Endothelial cell of umbilical vein (primary cell): ENCODE data around the gene CLEC18C. TPM values are rescaled to one million over a fixed set of nuclear protein-coding genes. Genes with fewer than 3 reads are reported as not detected.

Source experiments
- BruUV-seq: library from RNA; stranded (reverse); fragments of 400-500 nt; replicated peaks from 2 replicates; lab custom pipeline; 2021; lab: Mats Ljungman, UMichigan
- CTCF ChIA-PET: fragments of 300-600, 350-600 bp; sonication (Branson Sonifier 250); formaldehyde crosslinking; loops from one replicate; lab custom pipeline; 2021; ENCODE audit warnings: antibody characterized with exemption, inconsistent platforms; lab: Charles Lee
- POLR2A ChIA-PET: fragments of 300-600, 350-600 bp; sonication (Branson Sonifier 250); formaldehyde crosslinking; loops from one replicate; lab custom pipeline; 2021; ENCODE audit warnings: antibody characterized with exemption, inconsistent platforms; lab: Charles Lee
- DNase-seq: peaks from one replicate; pipeline ENCODE4 v3.0.0-alpha.2; 2011; ENCODE audit warnings: low read depth, low spot score
- FAIRE-seq: peaks from 2 replicates; lab custom pipeline; 2011; peaks lifted over from hg19 to GRCh38; lab: Jason Lieb, UNC
- H2AFZ ChIP-seq: 2 replicates; pipeline ENCODE4 v1.6.0; 2012; ENCODE audit warnings: low read depth, low read length, control low read depth, inconsistent platforms
- H3K27ac ChIP-seq: 2 replicates; pipeline ENCODE4 v1.5.1; 2011; ENCODE audit warnings: low read depth, mild to moderate bottlenecking, control low read depth, low read length, moderate library complexity; ENCODE audit not compliant: insufficient read depth
- H3K27me3 ChIP-seq, 2 experiments: 2 replicates each; pipeline versions ENCODE4 v1.6.0 to v1.6.1; 2011; ENCODE audit warnings: low read length in 2 of 2, mixed read lengths in 1 of 2; ENCODE audit not compliant: control insufficient read depth in 2 of 2, insufficient read depth in 2 of 2
- H3K36me3 ChIP-seq, 2 experiments: 2 replicates in 1 of 2; 3 replicates in 1 of 2; pipeline ENCODE4 v1.5.1; 2011; ENCODE audit warnings: low read length in 2 of 2, mild to moderate bottlenecking in 1 of 2, moderate library complexity in 1 of 2; ENCODE audit not compliant: control insufficient read depth in 2 of 2, insufficient read depth in 2 of 2; ENCODE audit errors: extremely low read depth in 1 of 2
- H3K4me1 ChIP-seq: 3 replicates; pipeline ENCODE4 v1.5.1; 2011; ENCODE audit warnings: mild to moderate bottlenecking, low read length; ENCODE audit not compliant: control insufficient read depth, insufficient read depth; ENCODE audit errors: extremely low read depth
- H3K4me2 ChIP-seq: 2 replicates; pipeline ENCODE4 v1.6.1; 2011; ENCODE audit warnings: low read length, control low read depth, mixed read lengths; ENCODE audit not compliant: insufficient read depth
- H3K4me3 ChIP-seq, 3 experiments: fragments of 200-600 bp in 1 of 3; sonication (generic), shearing (Covaris generic) in 1 of 3; replicated peaks in 1 of 3; 2 replicates each; pipeline ENCODE4 v1.5.1; 2011 to 2016; ENCODE audit warnings: control low read depth in 3 of 3, low read length in 3 of 3, mild to moderate bottlenecking in 2 of 3, inconsistent platforms in 1 of 3, low read depth in 1 of 3, moderate library complexity in 1 of 3; ENCODE audit not compliant: insufficient read depth in 1 of 3
- H3K79me2 ChIP-seq: 2 replicates; pipeline ENCODE4 v1.6.0; 2012; ENCODE audit warnings: low read length, inconsistent platforms; ENCODE audit not compliant: control insufficient read depth, insufficient read depth
- H3K9ac ChIP-seq: replicated peaks from 2 replicates; pipeline ENCODE3; 2011; ENCODE audit warnings: low read length, control low read depth; ENCODE audit not compliant: insufficient read depth; ENCODE audit errors: extremely low read depth
- H3K9me1 ChIP-seq: replicated peaks from 3 replicates; pipeline ENCODE4 v1.6.0; 2011; ENCODE audit warnings: mild to moderate bottlenecking, low read length; ENCODE audit not compliant: control insufficient read depth, insufficient read depth; ENCODE audit errors: extremely low read depth
- H3K9me3 ChIP-seq: replicated peaks from 2 replicates; pipeline ENCODE4 v1.5.1; 2012; ENCODE audit warnings: low read length, inconsistent platforms; ENCODE audit not compliant: control insufficient read depth, insufficient read depth
- H4K20me1 ChIP-seq: replicated peaks from 2 replicates; pipeline ENCODE3; 2011; ENCODE audit warnings: mild to moderate bottlenecking, low read length; ENCODE audit not compliant: control insufficient read depth, insufficient read depth; ENCODE audit errors: extremely low read depth
- EZH2 ChIP-seq: IDR thresholded peaks from 2 replicates; pipeline ENCODE4 v1.6.1; 2012; ENCODE audit warnings: borderline replicate concordance, low read depth, mild to moderate bottlenecking, moderate library complexity, low read length, inconsistent platforms; ENCODE audit not compliant: severe bottlenecking
- FOS ChIP-seq: IDR thresholded peaks from 2 replicates; pipeline ENCODE4 v1.6.1; 2011; ENCODE audit warnings: mild to moderate bottlenecking, low read length, moderate library complexity, borderline replicate concordance; ENCODE audit not compliant: insufficient read depth
- GATA2 ChIP-seq: IDR thresholded peaks from 2 replicates; pipeline ENCODE4 v1.7.0; 2011; ENCODE audit warnings: low read depth, mild to moderate bottlenecking, moderate library complexity, mixed read lengths, low read length; ENCODE audit not compliant: insufficient read length, insufficient read depth
- JUN ChIP-seq: IDR thresholded peaks from 2 replicates; pipeline ENCODE4 v1.6.1; 2011; ENCODE audit warnings: borderline replicate concordance, low read depth; ENCODE audit not compliant: insufficient read length, insufficient read depth
- MAX ChIP-seq: IDR thresholded peaks from 2 replicates; pipeline ENCODE4 v1.6.1; 2011; ENCODE audit not compliant: insufficient read depth, insufficient read length
- MYC ChIP-seq: IDR thresholded peaks from one replicate; pipeline ENCODE4 v1.6.1; 2011; ENCODE audit warnings: mild to moderate bottlenecking, low read depth, low read length
- POLR2A ChIP-seq: IDR thresholded peaks from 2 replicates; pipeline ENCODE4 v1.6.1; 2012; ENCODE audit warnings: low read depth, mild to moderate bottlenecking, control low read depth, low read length
- POLR2AphosphoS5 ChIP-seq: IDR thresholded peaks from 2 replicates; pipeline ENCODE4 v1.6.1; 2012; ENCODE audit warnings: low read depth, mild to moderate bottlenecking, control low read depth, low read length, moderate library complexity; ENCODE audit not compliant: insufficient read depth
- dilution Hi-C: fragments of 300-500 bp; cut with MboI; formaldehyde crosslinking; loops from one replicate; pipeline ENCODE4 v1.15.0; 2019; ENCODE audit warnings: low sequenced_read_pairs; ENCODE audit not compliant: extremely low pct_ligation_motif_present
- intact Hi-C: fragments of 100-400 bp; cut with micrococcal nuclease; formaldehyde crosslinking; loops from one replicate; pipeline ENCODE4 v1.10.0; 2022
- polyA plus RNA-seq, 4 experiments: library from polyadenylated mRNA; depleted of rRNA in 3 of 4; stranded (reverse) in 3 of 4; unstranded in 1 of 4; fragments of >200 nt; gene quantifications; 2 replicates each; pipeline versions ENCODE4 v1.2.1 to v1.2.3, GENCODE V29; 2011 to 2012; ENCODE audit warnings: missing spikeins in 1 of 4
- total RNA-seq: library from RNA; stranded (reverse); gene quantifications from 2 replicates; pipeline ENCODE4 v1.2.3, GENCODE V29; 2021
- TF ChIP-seq, protein P1 (sequence below), 2 donors: IDR thresholded peaks; 1 replicate in 1 of 2; 2 replicates in 1 of 2; pipeline ENCODE4 v1.5.1; 2011; ENCODE audit warnings: low read length in 2 of 2, mild to moderate bottlenecking in 2 of 2, moderate library complexity in 2 of 2, control low read depth in 1 of 2, inconsistent platforms in 1 of 2, low read depth in 1 of 2; ENCODE audit not compliant: insufficient read depth in 1 of 2; ENCODE audit errors: extremely low read depth in 1 of 2

CLEC18C gene
- total and polyA plus RNA-seq, 2 donors (not counting 3 experiments of a cell fraction or from before 2014, with no cell fraction given): not detected

- H3K4me3 ChIP-seq: no peak overlapping the region
- no peaks in the 10 kb centered on the region for H3K9me1 ChIP-seq
- CTCF ChIA-PET: interaction anchor here (1.5 kb wide), 1 partner anchor 116 kb away, joined by 5 read pairs; no protein-coding TSS in a partner anchor
- no peaks in the 10 kb centered on the region for H3K79me2 ChIP-seq
- dilution Hi-C loops (no loop called here), intact Hi-C loops (no loop called here)
- H4K20me1 ChIP-seq: no peaks in the 10 kb centered on the region
- FAIRE-seq (no peak), DNase-seq (no peak)
- TF ChIP-seq JUN: no peak
- TF ChIP-seq MAX: no peak
- TF ChIP-seq FOS: no peak
- TF ChIP-seq GATA2: no peak
- no peak for TF ChIP-seq MYC
- no peak for TF ChIP-seq POLR2AphosphoS5
- TF ChIP-seq POLR2A: no peak
- no peak for TF ChIP-seq EZH2
- TF ChIP-seq, protein P1, sequence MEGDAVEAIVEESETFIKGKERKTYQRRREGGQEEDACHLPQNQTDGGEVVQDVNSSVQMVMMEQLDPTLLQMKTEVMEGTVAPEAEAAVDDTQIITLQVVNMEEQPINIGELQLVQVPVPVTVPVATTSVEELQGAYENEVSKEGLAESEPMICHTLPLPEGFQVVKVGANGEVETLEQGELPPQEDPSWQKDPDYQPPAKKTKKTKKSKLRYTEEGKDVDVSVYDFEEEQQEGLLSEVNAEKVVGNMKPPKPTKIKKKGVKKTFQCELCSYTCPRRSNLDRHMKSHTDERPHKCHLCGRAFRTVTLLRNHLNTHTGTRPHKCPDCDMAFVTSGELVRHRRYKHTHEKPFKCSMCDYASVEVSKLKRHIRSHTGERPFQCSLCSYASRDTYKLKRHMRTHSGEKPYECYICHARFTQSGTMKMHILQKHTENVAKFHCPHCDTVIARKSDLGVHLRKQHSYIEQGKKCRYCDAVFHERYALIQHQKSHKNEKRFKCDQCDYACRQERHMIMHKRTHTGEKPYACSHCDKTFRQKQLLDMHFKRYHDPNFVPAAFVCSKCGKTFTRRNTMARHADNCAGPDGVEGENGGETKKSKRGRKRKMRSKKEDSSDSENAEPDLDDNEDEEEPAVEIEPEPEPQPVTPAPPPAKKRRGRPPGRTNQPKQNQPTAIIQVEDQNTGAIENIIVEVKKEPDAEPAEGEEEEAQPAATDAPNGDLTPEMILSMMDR (IDR thresholded peaks at IDR 0.05; ENCODE audit: extremely low read depth in 1 of 2, insufficient read depth in 1 of 2, low read depth in 1 of 2, low read length in 2 of 2): no peak
- no peaks in the 10 kb centered on the region for H3K4me1 ChIP-seq
- H2AFZ ChIP-seq: no peak overlapping the region
- no peak overlapping the region for H3K27ac ChIP-seq
- H3K4me2 ChIP-seq: no peak overlapping the region
- H3K27me3 ChIP-seq: no peaks in the 10 kb centered on the region
- no peak overlapping the region for H3K9ac ChIP-seq
- peaks cover 16 to 54% of the 10 kb centered on the region in 2 experiments for H3K36me3 ChIP-seq
- POLR2A ChIA-PET: no interaction called here
- H3K9me3 ChIP-seq: no peaks in the 10 kb centered on the region
- no TSS peak for BruUV-seq
These were observed 21.6 kb upstream of the CLEC18C start for GRCh38 chr16:70151941-70152509.
